AG04450 (cell line): ENCODE measurements around the gene SARDH. TPM values are rescaled to one million over a fixed set of nuclear protein-coding genes. Genes with fewer than 3 reads are reported as not detected.

Experiments used
- CTCF ChIA-PET: fragments of 300-600, 350-600 bp; formaldehyde crosslinking; extraction: SDS; loops from one replicate; lab custom pipeline; 2022; ENCODE audit warnings: antibody characterized with exemption, inconsistent platforms; lab: Charles Lee
- POLR2A ChIA-PET: fragments of 350-600 bp; formaldehyde crosslinking; extraction: SDS; loops from one replicate; lab custom pipeline; 2021; ENCODE audit warnings: antibody characterized with exemption, inconsistent platforms; lab: Yijun Ruan, JAX
- DNase-seq: peaks from one replicate; pipeline ENCODE4 v3.0.0-alpha.2; 2011; ENCODE audit warnings: low read depth, low spot score
- H3K27ac ChIP-seq: one replicate; pipeline ENCODE4 v1.5.1; 2012; ENCODE audit warnings: low read depth, low read length, control low read depth
- H3K27me3 ChIP-seq: one replicate; pipeline ENCODE4 v1.6.0; 2012; ENCODE audit warnings: low read length; ENCODE audit not compliant: control insufficient read depth, insufficient read depth
- H3K4me3 ChIP-seq: 2 replicates; pipeline ENCODE4 v1.5.1; 2011; ENCODE audit warnings: mild to moderate bottlenecking, low read depth, low read length, control low read depth
- H3K9me3 ChIP-seq: 2 replicates; pipeline ENCODE4 v1.5.1; 2012; ENCODE audit warnings: low read length; ENCODE audit not compliant: control insufficient read depth, insufficient read depth
- CTCF ChIP-seq: IDR thresholded peaks from 2 replicates; pipeline ENCODE4 v1.5.1; 2011; ENCODE audit warnings: low read depth, low read length, control low read depth, inconsistent platforms
- polyA plus RNA-seq: library from polyadenylated mRNA; depleted of rRNA; stranded (reverse); fragments of >200 nt; gene quantifications from 2 replicates; pipeline ENCODE4 v1.2.3, GENCODE V29; 2011

Gene SARDH
- polyA plus RNA-seq, 1 experiment = 1.3 TPM

GRCh38 chr9:133664173-133665050 is 73.7 kb downstream of the SARDH start:
- Histone ChIP-seq H3K27me3 (peaks cover 20% of the 10 kb centered on the region), H3K4me3 (no peak overlapping the region), H3K9me3 (no peaks in the 10 kb centered on the region; the same call in 1 of the 2 replicates), H3K27ac (no peak overlapping the region)
- DNase-seq = no peak
- ChIA-PET CTCF (no interaction called here), POLR2A (no interaction called here)
- TF ChIP-seq CTCF = no peak

DNA sequence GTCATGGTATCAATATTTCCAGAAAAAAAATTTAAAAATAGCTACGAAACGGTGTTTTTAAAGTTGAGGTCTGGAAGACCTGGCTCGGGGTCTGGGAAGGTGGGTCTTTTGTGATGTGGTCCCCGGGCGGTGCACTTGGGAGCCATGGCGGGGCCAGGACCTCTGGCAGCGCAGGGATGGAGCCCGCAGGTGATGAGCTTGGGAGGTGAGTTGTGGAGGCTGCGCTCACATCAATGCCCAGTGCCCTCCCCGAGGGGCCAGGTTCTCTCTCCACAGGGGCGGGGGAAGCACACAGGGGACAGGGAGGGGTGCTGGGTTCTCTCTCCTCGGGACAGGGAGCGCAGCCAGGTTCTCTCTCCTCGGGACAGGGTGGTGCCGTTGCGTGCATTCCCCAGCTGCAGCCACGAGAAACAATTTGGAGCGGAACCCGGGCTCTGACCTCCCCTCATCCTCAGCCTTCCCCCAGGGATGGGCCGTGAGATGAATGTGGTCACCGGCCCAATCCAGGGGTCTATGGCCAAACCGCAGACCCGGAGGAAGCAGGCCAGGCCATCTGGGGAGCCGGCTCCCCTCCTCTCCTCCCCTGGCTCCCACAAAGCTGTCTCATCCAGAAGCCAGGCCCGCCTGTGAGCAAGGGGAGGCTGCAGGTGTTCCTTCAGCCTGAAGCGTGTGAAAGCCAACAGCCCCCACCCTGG is 76.2 kb downstream of the SARDH start:
- H3K4me3 ChIP-seq = no peak overlapping the region
- ChIA-PET POLR2A (no interaction called here), CTCF (no interaction called here)
- TF ChIP-seq CTCF = no peak
- H3K9me3 ChIP-seq = no peaks in the 10 kb centered on the region
- H3K27me3 ChIP-seq = peaks cover 35% of the 10 kb centered on the region
- DNase-seq = no peak
- H3K27ac ChIP-seq = no peak overlapping the region

DNA sequence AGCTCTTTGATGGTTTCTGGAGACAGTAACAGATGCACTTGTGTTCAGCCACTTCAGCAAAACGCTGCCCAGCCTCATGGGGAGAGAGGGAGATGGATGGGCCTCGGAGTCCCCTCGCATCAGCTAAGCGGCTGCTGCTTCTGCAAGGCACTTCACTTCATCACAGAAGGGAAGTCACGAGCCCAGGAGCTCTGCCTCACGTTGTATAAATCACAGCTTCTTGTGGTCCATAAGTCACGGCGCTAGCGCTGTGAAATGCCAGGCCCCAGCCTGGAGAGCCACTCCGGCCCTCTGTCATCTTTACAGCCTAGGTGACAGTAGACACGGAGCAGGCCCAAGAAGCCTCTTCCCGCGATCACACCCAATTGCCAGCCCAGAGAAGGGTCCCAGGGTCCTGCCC is 78.6 kb downstream of the SARDH start:
- CTCF ChIA-PET = interaction anchor here (1.7 kb wide), 1 partner anchor 83 kb away, joined by 5 read pairs; no protein-coding TSS in a partner anchor
- no peak for DNase-seq
- POLR2A ChIA-PET = no interaction called here
- no peak overlapping the region for H3K27ac ChIP-seq
- no peaks in the 10 kb centered on the region; the same call in 1 of the 2 replicates for H3K9me3 ChIP-seq
- H3K27me3 ChIP-seq = peaks cover 41% of the 10 kb centered on the region
- no peak overlapping the region for H3K4me3 ChIP-seq
- no peak for TF ChIP-seq CTCF

GRCh38 chr9:133658442-133659431 is 79.4 kb downstream of the SARDH start:
- no peak for DNase-seq

More at GRCh38 chr9:133658442-133659431, 79.4 kb downstream of the SARDH start:
- ChIA-PET CTCF (interaction anchor here (1.7 kb wide), 1 partner anchor 83 kb away, joined by 5 read pairs; no protein-coding TSS in a partner anchor), POLR2A (no interaction called here)
- no peaks in the 10 kb centered on the region; the same call in 1 of the 2 replicates for H3K9me3 ChIP-seq
- 0 out of 2 replicates have a peak overlapping the region, but pooled peaks have one; percentile 2 for H3K4me3 ChIP-seq
- no peak overlapping the region for H3K27ac ChIP-seq
- no peak for TF ChIP-seq CTCF
- H3K27me3 ChIP-seq = peaks cover 42% of the 10 kb centered on the region
